Mesenchymal stem cell (in vitro differentiated cells and primary cell): ENCODE results near the gene AHNAK2.
A peak's percentile ranks its signal among the peaks of the same experiment; 100 is the strongest.

Source experiments
- DNase-seq: peaks from one replicate; pipeline ENCODE4 v3.0.0-alpha.2; 2013
- H2AFZ ChIP-seq: one replicate; pipeline ENCODE4 v1.6.1; 2013; ENCODE audit warnings: low read depth, mild to moderate bottlenecking, control low read depth, inconsistent platforms, low read length, moderate library complexity
- H2AK5ac ChIP-seq: 2 replicates; pipeline ENCODE4 v1.6.1; 2013; ENCODE audit warnings: low read length, moderate library complexity, mild to moderate bottlenecking, inconsistent platforms; ENCODE audit not compliant: severe bottlenecking
- H2BK120ac ChIP-seq: one replicate; pipeline ENCODE4 v1.6.1; 2013; ENCODE audit warnings: low read depth, mild to moderate bottlenecking, inconsistent platforms, low read length, moderate library complexity
- H2BK12ac ChIP-seq, 2 experiments: one replicate each; pipeline ENCODE4 v1.6.1; 2013; ENCODE audit warnings: inconsistent platforms in 2 of 2, low read length in 2 of 2, mild to moderate bottlenecking in 2 of 2, moderate library complexity in 2 of 2, control low read depth in 1 of 2
- H2BK15ac ChIP-seq: one replicate; pipeline ENCODE4 v1.6.1; 2013; ENCODE audit warnings: mild to moderate bottlenecking, low read depth, inconsistent platforms; ENCODE audit not compliant: poor library complexity, severe bottlenecking
- H2BK5ac ChIP-seq: 2 replicates; pipeline ENCODE4 v1.6.1; 2013; ENCODE audit warnings: low read depth, mild to moderate bottlenecking, low read length, control low read depth, inconsistent platforms; ENCODE audit not compliant: poor library complexity, severe bottlenecking
- H3K14ac ChIP-seq, 2 experiments: one replicate each; pipeline ENCODE4 v1.6.1; 2013; ENCODE audit warnings: inconsistent platforms in 2 of 2, low read length in 2 of 2, control low read depth in 1 of 2, mild to moderate bottlenecking in 1 of 2, moderate library complexity in 1 of 2
- H3K18ac ChIP-seq, 2 experiments: one replicate each; pipeline ENCODE4 v1.6.1; 2013; ENCODE audit warnings: inconsistent platforms in 2 of 2, low read length in 2 of 2, control low read depth in 1 of 2, low read depth in 1 of 2, mild to moderate bottlenecking in 1 of 2
- H3K23ac ChIP-seq, 2 experiments: one replicate each; pipeline ENCODE4 v1.6.1; 2013; ENCODE audit warnings: inconsistent platforms in 2 of 2, low read length in 2 of 2, mild to moderate bottlenecking in 2 of 2, moderate library complexity in 2 of 2, control low read depth in 1 of 2
- H3K27ac ChIP-seq: 2 replicates; pipeline ENCODE4 v1.5.1; 2013; ENCODE audit warnings: mild to moderate bottlenecking, moderate library complexity, low read length, control low read depth, inconsistent platforms; ENCODE audit not compliant: poor library complexity, severe bottlenecking
- H3K27me3 ChIP-seq, 2 experiments: 2 replicates each; pipeline versions ENCODE4 v1.6.1 to v1.7.0; 2013; ENCODE audit warnings: low read length in 2 of 2, mild to moderate bottlenecking in 2 of 2, moderate library complexity in 2 of 2, control low read depth in 1 of 2, inconsistent platforms in 1 of 2; ENCODE audit not compliant: control insufficient read depth in 1 of 2, insufficient read depth in 1 of 2
- H3K36me3 ChIP-seq, 2 experiments: 2 replicates each; pipeline versions ENCODE4 v1.6.1 to v1.7.0; 2013; ENCODE audit warnings: low read length in 2 of 2, control low read depth in 1 of 2, inconsistent platforms in 1 of 2, low read depth in 1 of 2, mild to moderate bottlenecking in 1 of 2; ENCODE audit not compliant: insufficient read depth in 2 of 2, control insufficient read depth in 1 of 2
- H3K4ac ChIP-seq, 2 experiments: one replicate each; pipeline ENCODE4 v1.6.1; 2013; ENCODE audit warnings: inconsistent platforms in 2 of 2, low read length in 2 of 2, mild to moderate bottlenecking in 2 of 2, moderate library complexity in 2 of 2, control low read depth in 1 of 2, low read depth in 1 of 2
- H3K4me1 ChIP-seq: 2 replicates; pipeline ENCODE4 v1.6.1; 2013; ENCODE audit warnings: low read depth, low read length, control low read depth; ENCODE audit not compliant: control insufficient read depth, insufficient read depth
- H3K4me2 ChIP-seq: 2 replicates; pipeline ENCODE4 v1.6.1; 2013; ENCODE audit warnings: low read length, mild to moderate bottlenecking, inconsistent platforms; ENCODE audit not compliant: poor library complexity, severe bottlenecking
- H3K4me3 ChIP-seq, 2 experiments: 2 replicates each; pipeline versions ENCODE4 v1.5.1 to v1.7.0; 2013; ENCODE audit warnings: low read length in 2 of 2, mild to moderate bottlenecking in 2 of 2, control low read depth in 1 of 2, low read depth in 1 of 2; ENCODE audit not compliant: insufficient read depth in 1 of 2
- H3K79me1 ChIP-seq: replicated peaks from 2 replicates; pipeline ENCODE4 v1.6.1; 2013; ENCODE audit warnings: mild to moderate bottlenecking, control low read depth, low read length, inconsistent platforms; ENCODE audit not compliant: poor library complexity, severe bottlenecking
- H3K9ac ChIP-seq: 2 replicates; pipeline ENCODE4 v1.7.0; 2013; ENCODE audit warnings: mild to moderate bottlenecking, low read length, moderate library complexity
- H3K9me3 ChIP-seq: 2 replicates; pipeline ENCODE4 v1.7.0; 2013; ENCODE audit warnings: mild to moderate bottlenecking, low read length; ENCODE audit not compliant: control insufficient read depth
- H4K8ac ChIP-seq: one replicate; pipeline ENCODE4 v1.6.1; 2013; ENCODE audit warnings: inconsistent platforms, mild to moderate bottlenecking, low read length, moderate library complexity
- H4K91ac ChIP-seq: one replicate; pipeline ENCODE4 v1.6.1; 2013; ENCODE audit warnings: mild to moderate bottlenecking, low read length, inconsistent platforms
- WGBS: methylation state at CpG from one replicate; pipeline ENCODE4 v1.1.7; 2013; ENCODE audit warnings: mixed read lengths; 5-methylcytosine and 5-hydroxymethylcytosine counted together

The AHNAK2 gene

DNA sequence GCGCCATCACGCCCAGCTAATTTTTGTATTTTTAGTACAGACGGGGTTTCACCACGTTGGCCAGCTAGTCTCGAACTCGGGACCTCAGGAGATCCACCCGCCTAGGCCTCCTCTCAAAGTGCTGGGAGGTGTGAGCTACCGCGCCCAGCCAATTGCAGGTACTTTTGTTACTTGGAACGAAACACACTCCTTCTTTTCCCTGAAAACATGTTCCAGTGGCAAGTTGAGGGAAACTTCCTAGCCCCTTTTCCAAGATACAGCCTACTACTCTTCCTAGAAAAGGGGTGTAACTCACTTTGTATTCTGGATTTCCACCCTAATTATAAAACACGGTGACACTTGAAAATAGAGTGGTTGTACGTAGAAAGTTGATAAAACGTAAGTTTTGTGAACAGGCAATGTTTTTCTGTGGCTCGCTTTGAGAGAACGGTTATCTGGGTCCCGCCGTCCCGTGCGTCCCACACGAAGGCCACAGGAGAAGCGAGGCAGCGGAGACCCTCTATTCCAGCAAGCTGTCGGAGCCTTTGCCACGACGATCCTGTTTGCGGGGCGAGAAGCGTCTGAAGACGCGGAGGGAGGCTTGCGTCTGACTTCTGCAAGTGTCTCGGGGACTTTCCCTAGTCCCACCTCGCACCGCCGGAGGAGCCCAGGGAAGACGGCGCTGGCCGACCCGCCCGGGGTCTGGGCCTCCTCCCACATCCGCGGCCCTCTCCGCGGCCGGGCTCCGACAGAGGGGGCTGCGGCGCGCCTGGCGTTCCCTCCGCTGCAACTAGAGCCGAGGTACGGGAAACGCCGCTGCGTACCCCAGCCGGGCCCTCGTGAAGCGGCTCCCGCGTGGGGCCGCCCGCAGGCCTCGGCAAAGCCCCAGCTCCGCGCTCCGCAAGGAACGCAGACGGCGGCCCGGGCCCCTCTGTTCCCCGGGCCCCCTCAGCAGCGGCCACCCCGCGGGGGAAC lies 42.0 kb upstream of the AHNAK2 start:
- peak overlapping the region; percentile 69 to 86 for H3K18ac ChIP-seq
- 7% methylated on average over 56 of the region's 75 CpGs for WGBS
- DNase-seq: peak; percentile 82
- H2BK120ac ChIP-seq: peak overlapping the region; percentile 15
- no peaks in the 10 kb centered on the region for H3K9me3 ChIP-seq
- H3K36me3 ChIP-seq: no peaks in the 10 kb centered on the region
- peak overlapping the region in 1 of 2 experiments; percentile 59 for H2BK12ac ChIP-seq
- peak overlapping the region; percentile 92 to 93 for H3K4me3 ChIP-seq
- peak overlapping the region in 1 of 2 experiments; percentile 91 for H3K23ac ChIP-seq
- no peaks in the 10 kb centered on the region for H3K27me3 ChIP-seq
- H2AK5ac ChIP-seq: peak overlapping the region; percentile 59
- peak overlapping the region; percentile 89 for H3K27ac ChIP-seq
- peak overlapping the region; percentile 65 to 87 for H3K4ac ChIP-seq
- H3K4me1 ChIP-seq: peaks cover 25% of the 10 kb centered on the region
- peak overlapping the region; percentile 76 to 96 for H3K14ac ChIP-seq
- peak overlapping the region; percentile 21 for H2BK5ac ChIP-seq
- H2AFZ ChIP-seq: peak overlapping the region; percentile 62
- H4K8ac ChIP-seq: peak overlapping the region; percentile 90
- peak overlapping the region; percentile 91 for H3K9ac ChIP-seq
- no peaks in the 10 kb centered on the region for H3K79me1 ChIP-seq
- peak overlapping the region; percentile 81 for H3K4me2 ChIP-seq
- peak overlapping the region; percentile 17 for H2BK15ac ChIP-seq
- peak overlapping the region; percentile 43 for H4K91ac ChIP-seq

DNA sequence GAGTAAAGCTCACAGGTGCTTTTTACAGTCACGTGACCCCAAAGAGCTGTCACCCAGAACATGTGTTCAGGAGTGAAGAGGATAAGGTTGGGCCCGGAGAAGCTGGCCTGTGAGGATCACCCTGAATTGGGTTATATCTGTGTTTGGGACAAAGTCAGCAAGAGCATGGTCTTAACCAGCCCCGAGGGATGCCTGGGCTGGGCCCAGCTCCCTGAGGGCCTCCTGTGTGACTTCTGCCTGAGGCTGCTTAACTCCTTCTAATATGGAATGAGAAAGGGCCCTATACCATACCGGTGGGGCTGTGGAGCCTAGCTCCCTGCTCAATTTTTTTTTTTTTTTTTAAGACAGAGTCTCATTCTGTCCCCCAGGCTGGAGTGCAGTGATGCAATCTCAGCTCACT lies 40.2 kb upstream of the AHNAK2 start:
- Histone ChIP-seq H3K4ac (no peak overlapping the region), H2AFZ (no peak overlapping the region), H3K4me2 (no peak overlapping the region), H3K18ac (no peak overlapping the region), H3K36me3 (no peaks in the 10 kb centered on the region), H3K79me1 (no peaks in the 10 kb centered on the region), H3K9ac (no peak overlapping the region), H3K9me3 (no peaks in the 10 kb centered on the region), H3K27me3 (no peaks in the 10 kb centered on the region), H3K27ac (no peak overlapping the region), H4K8ac (no peak overlapping the region), H2BK120ac (no peak overlapping the region), H2BK12ac (no peak overlapping the region), H2AK5ac (peak overlapping the region; percentile 73), H3K4me1 (peaks cover 29% of the 10 kb centered on the region), H3K14ac (no peak overlapping the region), H3K4me3 (no peak overlapping the region), H2BK15ac (peak overlapping the region; percentile 83), H3K23ac (peak overlapping the region in 1 of 2 experiments; percentile 19), H4K91ac (no peak overlapping the region), H2BK5ac (no peak overlapping the region)
- no peak for DNase-seq
- 98% methylated on average over 4 of the region's 4 CpGs for WGBS

DNA sequence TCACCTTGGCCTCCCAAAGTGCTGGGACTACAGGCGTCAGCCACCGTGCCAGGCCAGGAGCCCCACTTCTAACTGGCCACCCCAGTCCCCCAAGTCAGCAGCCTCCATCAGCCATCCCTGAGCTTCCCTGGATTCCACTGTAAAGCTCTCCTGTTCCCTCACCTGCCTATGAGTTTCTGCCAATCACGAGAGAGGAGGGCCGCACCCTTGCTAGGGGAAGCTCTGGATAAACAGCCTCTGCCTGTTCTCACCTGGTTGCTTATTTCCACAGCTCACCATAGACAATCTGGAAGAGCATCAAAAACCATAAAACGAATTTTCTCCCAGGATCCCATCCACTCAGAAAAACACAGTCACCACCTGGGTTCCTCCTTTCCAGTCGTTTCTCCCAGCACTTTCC lies 37.7 kb upstream of the AHNAK2 start:
- Histone ChIP-seq H3K27me3 (no peaks in the 10 kb centered on the region), H2BK15ac (no peak overlapping the region), H3K79me1 (no peaks in the 10 kb centered on the region), H3K4me3 (no peak overlapping the region), H2AK5ac (no peak overlapping the region), H3K9ac (no peak overlapping the region), H3K9me3 (no peaks in the 10 kb centered on the region), H3K18ac (no peak overlapping the region), H2BK120ac (peak overlapping the region; percentile 42), H3K14ac (no peak overlapping the region), H3K36me3 (peaks cover 8 to 14% of the 10 kb centered on the region in 2 experiments), H3K27ac (no peak overlapping the region), H3K23ac (no peak overlapping the region), H4K8ac (peak overlapping the region; percentile 3), H2AFZ (no peak overlapping the region), H2BK5ac (no peak overlapping the region), H3K4me1 (peaks cover 43% of the 10 kb centered on the region), H3K4ac (no peak overlapping the region), H2BK12ac (no peak overlapping the region), H4K91ac (no peak overlapping the region), H3K4me2 (no peak overlapping the region)
- no peak for DNase-seq
- 69% methylated on average over 6 of the region's 6 CpGs for WGBS

DNA sequence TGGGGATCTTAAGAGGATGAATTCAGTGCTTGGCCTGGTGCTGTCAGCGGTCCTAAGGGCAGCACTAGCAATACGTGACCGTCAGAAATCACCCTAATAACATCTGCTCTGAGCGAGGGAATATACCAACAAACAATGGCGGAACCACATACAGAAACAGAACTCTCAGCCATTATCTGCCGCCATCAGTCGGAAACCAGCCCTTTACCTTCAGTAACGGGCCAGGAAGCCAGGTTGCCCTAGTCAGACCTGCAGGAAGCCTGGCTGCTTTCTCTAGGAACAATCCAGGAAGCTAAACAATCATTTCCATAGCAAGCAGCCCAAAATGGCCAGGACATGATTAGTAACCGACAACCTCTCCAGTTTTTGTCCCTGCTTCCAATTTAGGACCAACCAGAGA lies 37.1 kb upstream of the AHNAK2 start:
- H3K27ac ChIP-seq: no peak overlapping the region
- no peak overlapping the region for H3K4ac ChIP-seq
- peak overlapping the region; percentile 3 for H4K8ac ChIP-seq
- H3K4me3 ChIP-seq: no peak overlapping the region
- no peaks in the 10 kb centered on the region for H3K79me1 ChIP-seq
- H3K36me3 ChIP-seq: peaks cover 14 to 18% of the 10 kb centered on the region in 2 experiments
- H4K91ac ChIP-seq: no peak overlapping the region
- H2BK15ac ChIP-seq: peak overlapping the region; percentile 21
- H2BK120ac ChIP-seq: no peak overlapping the region
- H2BK5ac ChIP-seq: no peak overlapping the region
- 76% methylated on average over 9 of the region's 9 CpGs for WGBS
- no peaks in the 10 kb centered on the region for H3K27me3 ChIP-seq
- no peak overlapping the region for H2AK5ac ChIP-seq
- no peak for DNase-seq
- no peak overlapping the region for H2AFZ ChIP-seq
- H3K4me1 ChIP-seq: peaks cover 45% of the 10 kb centered on the region
- no peak overlapping the region for H3K14ac ChIP-seq
- H3K23ac ChIP-seq: no peak overlapping the region
- no peak overlapping the region for H3K18ac ChIP-seq
- no peak overlapping the region for H2BK12ac ChIP-seq
- no peak overlapping the region for H3K9ac ChIP-seq
- no peak overlapping the region for H3K4me2 ChIP-seq
- H3K9me3 ChIP-seq: no peaks in the 10 kb centered on the region
